ENCODE measurements around the gene CRBN. TPM values are rescaled to one million over a fixed set of nuclear protein-coding genes. Genes with fewer than 3 reads are reported as not detected.

The CRBN gene
- total and polyA plus RNA-seq, 2 of the 13 experiments (the other 11 are each of a cell fraction or from before 2014, with no cell fraction given), result 30.8 to 36.1 TPM

DNA sequence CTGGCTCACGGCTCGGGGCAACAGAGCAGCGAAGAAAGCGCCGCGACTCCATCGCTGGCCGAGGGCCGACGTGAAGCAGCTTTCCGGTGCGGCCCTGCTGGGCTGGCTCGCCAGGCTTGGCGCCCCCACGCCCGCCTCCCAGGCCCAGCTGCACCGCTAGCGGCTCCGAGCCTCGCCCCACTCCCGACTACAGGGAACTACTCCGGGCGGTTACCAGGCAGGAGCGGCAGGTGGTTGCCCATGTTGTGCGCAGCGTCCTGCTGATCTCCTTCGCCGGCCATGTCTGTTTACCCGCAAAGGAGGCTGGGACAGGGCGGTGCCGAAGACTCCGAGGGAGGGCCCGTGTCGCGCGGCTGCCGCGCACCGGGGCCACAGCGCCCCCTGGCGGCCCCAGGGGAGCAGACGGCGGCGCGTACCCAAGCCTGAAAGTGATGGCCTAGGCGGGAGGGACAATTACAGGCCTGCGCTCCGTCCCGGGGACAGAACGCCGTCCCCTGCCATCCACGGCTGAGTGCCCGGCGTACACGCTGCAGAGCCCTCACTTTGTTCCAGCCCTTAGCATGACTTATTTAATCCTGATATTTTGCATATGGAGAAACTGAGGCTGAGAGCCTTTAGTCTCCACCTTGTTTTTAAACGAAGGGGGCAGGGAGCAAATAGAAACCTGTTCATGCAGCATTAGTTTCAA lies at the start of gene CRBN (continued):
- TF ChIP-seq, protein P1, sequence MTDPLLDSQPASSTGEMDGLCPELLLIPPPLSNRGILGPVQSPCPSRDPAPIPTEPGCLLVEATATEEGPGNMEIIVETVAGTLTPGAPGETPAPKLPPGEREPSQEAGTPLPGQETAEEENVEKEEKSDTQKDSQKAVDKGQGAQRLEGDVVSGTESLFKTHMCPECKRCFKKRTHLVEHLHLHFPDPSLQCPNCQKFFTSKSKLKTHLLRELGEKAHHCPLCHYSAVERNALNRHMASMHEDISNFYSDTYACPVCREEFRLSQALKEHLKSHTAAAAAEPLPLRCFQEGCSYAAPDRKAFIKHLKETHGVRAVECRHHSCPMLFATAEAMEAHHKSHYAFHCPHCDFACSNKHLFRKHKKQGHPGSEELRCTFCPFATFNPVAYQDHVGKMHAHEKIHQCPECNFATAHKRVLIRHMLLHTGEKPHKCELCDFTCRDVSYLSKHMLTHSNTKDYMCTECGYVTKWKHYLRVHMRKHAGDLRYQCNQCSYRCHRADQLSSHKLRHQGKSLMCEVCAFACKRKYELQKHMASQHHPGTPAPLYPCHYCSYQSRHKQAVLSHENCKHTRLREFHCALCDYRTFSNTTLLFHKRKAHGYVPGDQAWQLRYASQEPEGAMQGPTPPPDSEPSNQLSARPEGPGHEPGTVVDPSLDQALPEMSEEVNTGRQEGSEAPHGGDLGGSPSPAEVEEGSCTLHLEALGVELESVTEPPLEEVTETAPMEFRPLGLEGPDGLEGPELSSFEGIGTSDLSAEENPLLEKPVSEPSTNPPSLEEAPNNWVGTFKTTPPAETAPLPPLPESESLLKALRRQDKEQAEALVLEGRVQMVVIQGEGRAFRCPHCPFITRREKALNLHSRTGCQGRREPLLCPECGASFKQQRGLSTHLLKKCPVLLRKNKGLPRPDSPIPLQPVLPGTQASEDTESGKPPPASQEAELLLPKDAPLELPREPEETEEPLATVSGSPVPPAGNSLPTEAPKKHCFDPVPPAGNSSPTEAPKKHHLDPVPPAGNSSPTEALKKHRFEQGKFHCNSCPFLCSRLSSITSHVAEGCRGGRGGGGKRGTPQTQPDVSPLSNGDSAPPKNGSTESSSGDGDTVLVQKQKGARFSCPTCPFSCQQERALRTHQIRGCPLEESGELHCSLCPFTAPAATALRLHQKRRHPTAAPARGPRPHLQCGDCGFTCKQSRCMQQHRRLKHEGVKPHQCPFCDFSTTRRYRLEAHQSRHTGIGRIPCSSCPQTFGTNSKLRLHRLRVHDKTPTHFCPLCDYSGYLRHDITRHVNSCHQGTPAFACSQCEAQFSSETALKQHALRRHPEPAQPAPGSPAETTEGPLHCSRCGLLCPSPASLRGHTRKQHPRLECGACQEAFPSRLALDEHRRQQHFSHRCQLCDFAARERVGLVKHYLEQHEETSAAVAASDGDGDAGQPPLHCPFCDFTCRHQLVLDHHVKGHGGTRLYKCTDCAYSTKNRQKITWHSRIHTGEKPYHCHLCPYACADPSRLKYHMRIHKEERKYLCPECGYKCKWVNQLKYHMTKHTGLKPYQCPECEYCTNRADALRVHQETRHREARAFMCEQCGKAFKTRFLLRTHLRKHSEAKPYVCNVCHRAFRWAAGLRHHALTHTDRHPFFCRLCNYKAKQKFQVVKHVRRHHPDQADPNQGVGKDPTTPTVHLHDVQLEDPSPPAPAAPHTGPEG (CRISPR knock-in tag; IDR thresholded peaks at IDR 0.05), result peak; percentile 95
- TF ChIP-seq, protein P2, sequence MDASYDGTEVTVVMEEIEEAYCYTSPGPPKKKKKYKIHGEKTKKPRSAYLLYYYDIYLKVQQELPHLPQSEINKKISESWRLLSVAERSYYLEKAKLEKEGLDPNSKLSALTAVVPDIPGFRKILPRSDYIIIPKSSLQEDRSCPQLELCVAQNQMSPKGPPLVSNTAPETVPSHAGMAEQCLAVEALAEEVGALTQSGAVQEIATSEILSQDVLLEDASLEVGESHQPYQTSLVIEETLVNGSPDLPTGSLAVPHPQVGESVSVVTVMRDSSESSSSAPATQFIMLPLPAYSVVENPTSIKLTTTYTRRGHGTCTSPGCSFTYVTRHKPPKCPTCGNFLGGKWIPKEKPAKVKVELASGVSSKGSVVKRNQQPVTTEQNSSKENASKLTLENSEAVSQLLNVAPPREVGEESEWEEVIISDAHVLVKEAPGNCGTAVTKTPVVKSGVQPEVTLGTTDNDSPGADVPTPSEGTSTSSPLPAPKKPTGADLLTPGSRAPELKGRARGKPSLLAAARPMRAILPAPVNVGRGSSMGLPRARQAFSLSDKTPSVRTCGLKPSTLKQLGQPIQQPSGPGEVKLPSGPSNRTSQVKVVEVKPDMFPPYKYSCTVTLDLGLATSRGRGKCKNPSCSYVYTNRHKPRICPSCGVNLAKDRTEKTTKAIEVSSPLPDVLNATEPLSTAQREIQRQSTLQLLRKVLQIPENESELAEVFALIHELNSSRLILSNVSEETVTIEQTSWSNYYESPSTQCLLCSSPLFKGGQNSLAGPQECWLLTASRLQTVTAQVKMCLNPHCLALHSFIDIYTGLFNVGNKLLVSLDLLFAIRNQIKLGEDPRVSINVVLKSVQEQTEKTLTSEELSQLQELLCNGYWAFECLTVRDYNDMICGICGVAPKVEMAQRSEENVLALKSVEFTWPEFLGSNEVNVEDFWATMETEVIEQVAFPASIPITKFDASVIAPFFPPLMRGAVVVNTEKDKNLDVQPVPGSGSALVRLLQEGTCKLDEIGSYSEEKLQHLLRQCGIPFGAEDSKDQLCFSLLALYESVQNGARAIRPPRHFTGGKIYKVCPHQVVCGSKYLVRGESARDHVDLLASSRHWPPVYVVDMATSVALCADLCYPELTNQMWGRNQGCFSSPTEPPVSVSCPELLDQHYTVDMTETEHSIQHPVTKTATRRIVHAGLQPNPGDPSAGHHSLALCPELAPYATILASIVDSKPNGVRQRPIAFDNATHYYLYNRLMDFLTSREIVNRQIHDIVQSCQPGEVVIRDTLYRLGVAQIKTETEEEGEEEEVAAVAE (CRISPR knock-in tag; IDR thresholded peaks at IDR 0.05; ENCODE audit: borderline replicate concordance), result peak; percentile 82; the same call in 1 of the 2 replicates
- peak; percentile 87; the same call in 1 of the 2 replicates for TF ChIP-seq ZNF724P (CRISPR knock-in tag; IDR thresholded peaks at IDR 0.05; ENCODE audit: borderline replicate concordance)
- TF ChIP-seq ZNF251 (CRISPR knock-in tag; IDR thresholded peaks at IDR 0.05), result no peak
- no peak for TF ChIP-seq SNRNP70 (IDR thresholded peaks at IDR 0.05; ENCODE audit: low read depth, low read length)
- no peak for TF ChIP-seq DNMT3B (CRISPR knock-in tag; conservative IDR thresholded peaks at IDR 0.05)
- TF ChIP-seq ZNF143 (CRISPR knock-in tag; IDR thresholded peaks at IDR 0.05), result peak; percentile 99
- TF ChIP-seq ZNF607 (CRISPR knock-in tag; IDR thresholded peaks at IDR 0.05; ENCODE audit: borderline replicate concordance), result peak; percentile 87; the same call in 1 of the 2 replicates
- TF ChIP-seq TARDBP (CRISPR knock-in tag; IDR thresholded peaks at IDR 0.05), result peak; percentile 85; the same call in 1 of the 2 replicates
- TF ChIP-seq TEAD2 (CRISPR knock-in tag; IDR thresholded peaks at IDR 0.05), result no peak
- TF ChIP-seq, protein P3, sequence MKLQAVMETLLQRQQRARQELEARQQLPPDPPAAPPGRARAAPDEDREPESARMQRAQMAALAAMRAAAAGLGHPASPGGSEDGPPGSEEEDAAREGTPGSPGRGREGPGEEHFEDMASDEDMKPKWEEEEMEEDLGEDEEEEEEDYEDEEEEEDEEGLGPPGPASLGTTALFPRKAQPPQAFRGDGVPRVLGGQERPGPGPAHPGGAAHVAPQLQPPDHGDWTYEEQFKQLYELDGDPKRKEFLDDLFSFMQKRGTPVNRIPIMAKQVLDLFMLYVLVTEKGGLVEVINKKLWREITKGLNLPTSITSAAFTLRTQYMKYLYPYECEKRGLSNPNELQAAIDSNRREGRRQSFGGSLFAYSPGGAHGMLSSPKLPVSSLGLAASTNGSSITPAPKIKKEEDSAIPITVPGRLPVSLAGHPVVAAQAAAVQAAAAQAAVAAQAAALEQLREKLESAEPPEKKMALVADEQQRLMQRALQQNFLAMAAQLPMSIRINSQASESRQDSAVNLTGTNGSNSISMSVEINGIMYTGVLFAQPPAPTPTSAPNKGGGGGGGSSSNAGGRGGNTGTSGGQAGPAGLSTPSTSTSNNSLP (IDR thresholded peaks at IDR 0.05; ENCODE audit: low read depth, low read length), result no peak
- TF ChIP-seq ZNF10 (CRISPR knock-in tag; IDR thresholded peaks at IDR 0.05; ENCODE audit: borderline replicate concordance, low read depth), result no peak
- no peak for TF ChIP-seq SRSF4 (IDR thresholded peaks at IDR 0.05; ENCODE audit: low read depth, low read length, poor library complexity, severe bottlenecking)
- TF ChIP-seq SP4 (CRISPR knock-in tag; IDR thresholded peaks at IDR 0.05), result peak; percentile 84; the same call in 1 of the 2 replicates
- TF ChIP-seq, protein P4, sequence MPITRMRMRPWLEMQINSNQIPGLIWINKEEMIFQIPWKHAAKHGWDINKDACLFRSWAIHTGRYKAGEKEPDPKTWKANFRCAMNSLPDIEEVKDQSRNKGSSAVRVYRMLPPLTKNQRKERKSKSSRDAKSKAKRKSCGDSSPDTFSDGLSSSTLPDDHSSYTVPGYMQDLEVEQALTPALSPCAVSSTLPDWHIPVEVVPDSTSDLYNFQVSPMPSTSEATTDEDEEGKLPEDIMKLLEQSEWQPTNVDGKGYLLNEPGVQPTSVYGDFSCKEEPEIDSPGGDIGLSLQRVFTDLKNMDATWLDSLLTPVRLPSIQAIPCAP (CRISPR knock-in tag; IDR thresholded peaks at IDR 0.05; ENCODE audit: low read depth), result 0 out of 2 replicates have a peak, but pooled peaks have one; percentile 57

All from HepG2 (cell line).